T1000 (cell line): Measurements from ENCODE around the gene OMG.
"Not testable (repeated sequence)": the region's sequence is repeated elsewhere in the genome, so short reads cannot be mapped to it uniquely, and the experiment has no call there.

Source experiments
- DNase-seq: peaks from one replicate; lab custom pipeline; 2025; ENCODE audit warnings: mixed read lengths; lab: John Stamatoyannopoulos, UW

The OMG gene, protein sequence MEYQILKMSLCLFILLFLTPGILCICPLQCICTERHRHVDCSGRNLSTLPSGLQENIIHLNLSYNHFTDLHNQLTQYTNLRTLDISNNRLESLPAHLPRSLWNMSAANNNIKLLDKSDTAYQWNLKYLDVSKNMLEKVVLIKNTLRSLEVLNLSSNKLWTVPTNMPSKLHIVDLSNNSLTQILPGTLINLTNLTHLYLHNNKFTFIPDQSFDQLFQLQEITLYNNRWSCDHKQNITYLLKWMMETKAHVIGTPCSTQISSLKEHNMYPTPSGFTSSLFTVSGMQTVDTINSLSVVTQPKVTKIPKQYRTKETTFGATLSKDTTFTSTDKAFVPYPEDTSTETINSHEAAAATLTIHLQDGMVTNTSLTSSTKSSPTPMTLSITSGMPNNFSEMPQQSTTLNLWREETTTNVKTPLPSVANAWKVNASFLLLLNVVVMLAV

DNA sequence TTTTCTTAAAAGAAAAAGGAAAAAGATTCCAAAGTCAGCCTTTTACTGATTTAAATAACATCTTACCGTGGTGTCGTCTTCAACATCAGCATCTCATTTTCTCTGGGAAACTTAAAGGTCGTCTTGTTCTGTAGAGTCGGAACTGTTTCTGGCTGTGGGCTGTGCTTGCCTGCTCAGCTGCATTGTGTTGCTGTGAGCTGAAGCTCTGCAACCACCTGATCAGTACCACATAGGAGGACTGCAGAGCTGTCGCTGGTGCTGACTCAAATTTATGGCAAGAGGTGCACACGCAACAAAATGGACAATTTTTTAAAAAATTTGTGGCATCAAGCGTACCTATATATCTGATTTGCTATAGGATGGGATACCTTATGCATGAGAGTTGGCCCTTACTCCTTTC is at the start of gene OMG:
OMG (minus strand) TSS at position 150 of the 400 bp plus-strand sequence. CDS start 908 bp downstream, outside the sequence.
- DNase-seq = no peak

GRCh38 chr17:31345191-31345747 is 48.2 kb upstream of the OMG start:
- DNase-seq = not testable (repeated sequence)

DNA sequence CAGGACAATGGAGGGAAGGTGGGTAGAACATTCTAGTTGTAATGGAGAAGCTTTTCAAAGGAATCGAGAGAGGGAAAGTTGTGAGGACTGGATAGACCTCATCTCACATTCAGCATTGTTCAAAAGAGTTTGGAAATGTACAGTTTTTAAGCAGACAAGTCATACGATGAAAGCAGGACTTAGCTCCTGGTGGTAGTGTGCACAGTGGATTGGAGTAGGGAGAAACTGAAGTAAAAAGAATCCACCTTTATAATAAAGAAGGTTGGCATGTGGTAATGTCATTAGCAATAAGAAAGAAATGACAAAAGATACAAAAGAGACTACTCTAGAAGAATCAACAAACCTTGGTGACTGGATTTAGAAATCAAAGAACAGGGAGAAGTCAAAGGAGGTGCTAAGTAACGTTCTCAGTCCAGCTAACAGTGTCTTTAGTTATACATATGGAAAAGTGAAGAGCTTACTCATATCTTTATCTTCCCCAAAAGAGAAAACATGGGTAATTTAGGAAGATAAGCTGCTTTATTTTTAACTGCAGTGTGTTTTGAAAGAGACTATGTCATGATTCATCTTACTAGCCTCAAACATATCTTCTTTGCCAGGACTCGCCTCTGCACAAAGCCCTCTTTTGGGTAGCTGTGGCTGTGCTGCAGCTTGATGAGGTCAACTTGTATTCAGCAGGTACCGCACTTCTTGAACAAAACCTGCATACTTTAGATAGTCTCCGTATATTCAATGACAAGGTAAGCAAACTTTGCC is 43.0 kb upstream of the OMG start:
- no peak for DNase-seq

- no peak for DNase-seq
Measured at GRCh38 chr17:31329221-31329620, 32.2 kb upstream of the OMG start.

- DNase-seq = no peak
Measured at GRCh38 chr17:31328160-31328535, 31.1 kb upstream of the OMG start.

- no peak for DNase-seq
Measured at GRCh38 chr17:31327534-31328159, 30.6 kb upstream of the OMG start.

DNA sequence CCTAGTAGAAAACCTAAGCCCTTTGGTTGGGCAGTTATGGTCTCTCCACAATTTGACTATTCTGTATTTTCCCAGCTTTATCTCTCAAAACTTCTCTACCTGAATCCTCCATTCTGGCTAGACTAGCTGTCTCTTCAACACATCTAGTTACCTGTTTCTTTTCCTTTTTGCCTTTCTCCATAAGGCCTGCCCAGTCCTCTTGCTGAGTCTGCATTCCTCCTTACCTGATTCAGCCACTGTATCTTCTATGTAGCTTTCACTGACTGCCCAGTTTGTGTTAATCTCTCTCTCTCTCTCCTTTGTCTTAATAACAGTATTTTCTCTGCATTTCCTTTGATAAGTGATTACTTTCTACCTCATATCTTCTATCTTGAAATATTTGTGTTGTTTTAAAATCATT is 26.5 kb upstream of the OMG start:
- no peak for DNase-seq

DNA sequence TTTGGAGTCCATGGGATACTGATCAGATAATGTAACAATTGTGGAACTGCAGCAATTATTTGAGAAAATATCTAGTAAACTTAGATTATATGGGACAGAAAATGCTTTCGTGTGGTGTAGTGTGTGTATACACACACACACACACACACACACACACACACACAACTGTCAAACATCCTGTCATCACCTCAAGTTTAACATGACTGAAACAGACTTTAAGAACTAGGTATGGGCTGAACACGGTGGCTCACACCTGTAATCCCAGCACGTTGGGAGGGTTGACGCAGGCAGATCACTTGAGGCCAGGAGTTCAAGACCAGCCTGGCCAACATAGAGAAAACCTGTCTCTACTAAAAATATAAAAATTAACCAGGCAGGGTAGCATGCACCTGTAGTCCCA is 24.9 kb upstream of the OMG start:
- no peak for DNase-seq

- no peak for DNase-seq
Measured at GRCh38 chr17:31321481-31321880, 24.4 kb upstream of the OMG start, which contains the start of gene EVI2A. TSS of gene EVI2A (minus strand) at chr17:31321622. CDS start at chr17:31319013, 2,609 bp downstream.

GRCh38 chr17:31320791-31321190 is 23.8 kb upstream of the OMG start:
- DNase-seq = no peak

- no peak for DNase-seq
Measured at GRCh38 chr17:31320241-31320640, 23.2 kb upstream of the OMG start.

DNA sequence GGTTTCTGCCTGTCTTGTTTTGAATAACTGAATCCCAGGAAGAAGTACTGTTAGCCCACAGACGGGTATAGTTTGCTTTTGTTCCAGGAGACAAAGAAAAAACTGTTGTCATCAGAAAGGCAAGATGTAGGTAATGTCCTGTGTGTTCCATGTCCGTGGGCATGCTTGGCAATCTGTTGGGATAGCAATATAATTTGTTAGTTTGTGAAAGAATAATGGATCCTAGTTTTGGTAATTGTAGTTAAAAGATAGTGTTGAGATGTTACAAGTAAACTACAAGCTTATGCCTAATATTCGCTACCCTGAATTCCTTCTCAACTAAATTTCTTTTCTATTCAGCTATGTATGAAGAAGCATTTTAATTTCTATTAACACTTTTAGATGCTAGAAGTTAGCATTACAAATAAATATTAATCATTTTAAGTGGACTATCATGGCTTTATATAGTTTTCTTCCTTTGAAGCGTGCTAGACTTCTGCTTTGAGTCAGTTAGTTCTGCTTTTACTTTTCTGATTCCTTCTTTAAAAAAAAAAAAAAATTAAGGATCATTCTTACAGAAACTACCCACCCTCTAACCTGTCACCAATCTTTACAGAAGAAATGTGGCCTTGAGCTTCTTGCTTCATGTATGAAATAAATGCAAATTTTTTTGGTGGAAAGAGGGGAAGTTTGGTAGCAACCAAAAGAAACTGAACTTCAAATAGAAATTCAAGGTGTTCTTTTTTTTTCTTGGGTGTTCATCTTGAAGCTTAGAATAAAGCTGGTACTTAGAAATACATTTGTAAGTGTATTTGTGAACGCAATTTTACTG is 22.0 kb upstream of the OMG start:
- no peak for DNase-seq

DNA sequence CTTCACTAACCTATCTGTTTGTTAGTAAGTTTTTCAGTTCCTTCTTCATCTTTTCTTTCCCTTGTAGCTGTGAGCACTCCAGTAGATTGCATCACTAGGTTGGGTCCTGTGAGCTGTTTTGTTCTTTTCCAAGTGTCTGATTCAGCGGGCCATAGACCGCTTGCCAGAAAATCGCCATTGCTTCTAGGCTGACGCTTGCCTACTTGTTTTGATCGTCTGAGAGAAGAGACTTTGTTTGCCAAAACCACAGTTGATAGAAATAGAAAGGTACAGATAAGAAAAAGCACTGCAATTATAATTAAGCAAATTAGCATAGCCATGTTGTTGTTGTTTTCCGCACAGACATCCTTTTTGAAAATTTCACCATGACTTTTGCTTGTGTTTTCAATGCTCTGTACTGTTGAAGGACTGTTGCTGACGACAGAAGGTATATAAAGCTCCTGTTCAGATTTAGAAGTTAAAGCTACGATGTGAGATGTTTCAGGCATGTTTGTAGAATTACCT is 21.3 kb upstream of the OMG start:
- DNase-seq = no peak

GRCh38 chr17:31314782-31315100 is 17.7 kb upstream of the OMG start:
- DNase-seq = no peak

DNA sequence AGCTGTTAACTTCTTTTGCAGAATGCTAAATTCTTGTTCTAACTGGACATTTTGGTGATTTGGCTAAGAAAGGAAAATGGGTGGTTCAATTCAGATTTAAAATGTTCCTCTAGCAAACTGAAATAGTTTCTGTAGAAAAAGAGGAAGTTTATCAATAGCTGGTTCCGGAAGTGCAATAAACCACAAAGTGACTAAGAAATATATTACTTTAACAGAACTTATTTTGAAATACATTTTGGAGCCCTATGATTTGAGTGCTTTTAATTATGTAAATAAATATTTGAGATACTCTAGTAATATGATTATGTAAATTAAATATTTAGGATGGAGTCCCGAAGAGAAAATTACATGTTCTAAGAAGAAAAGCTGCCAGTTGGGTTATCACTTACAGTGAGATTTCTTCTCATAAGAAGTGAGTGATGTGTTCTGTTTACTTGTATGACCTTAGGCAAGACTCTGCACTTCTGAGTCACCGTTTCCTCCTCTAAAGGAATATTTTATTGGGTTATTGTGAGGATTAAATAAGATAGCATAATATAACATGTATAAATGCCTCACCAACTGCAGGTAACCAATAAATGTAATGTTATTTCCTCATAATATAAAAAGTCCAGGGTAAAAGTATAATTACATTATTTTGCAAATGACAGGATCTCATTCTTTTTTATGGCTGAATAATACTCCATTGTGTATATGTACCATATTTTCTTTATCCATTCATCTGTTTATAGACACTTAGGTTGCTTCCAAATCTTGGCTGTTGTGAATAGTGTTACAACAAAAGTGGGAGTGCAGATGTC is 17.1 kb upstream of the OMG start, which contains the start of gene EVI2B:
EVI2B (minus strand) TSS at position 73 of the 800 bp plus-strand sequence. CDS start 8,445 bp downstream, outside the sequence.
- DNase-seq = no peak

- not testable (repeated sequence) for DNase-seq
Measured at GRCh38 chr17:31312223-31312622, 15.2 kb upstream of the OMG start.

GRCh38 chr17:31311526-31311925 is 14.5 kb upstream of the OMG start:
- DNase-seq = no peak

- DNase-seq = no peak
Measured at GRCh38 chr17:31310886-31311285, 13.8 kb upstream of the OMG start.

DNA sequence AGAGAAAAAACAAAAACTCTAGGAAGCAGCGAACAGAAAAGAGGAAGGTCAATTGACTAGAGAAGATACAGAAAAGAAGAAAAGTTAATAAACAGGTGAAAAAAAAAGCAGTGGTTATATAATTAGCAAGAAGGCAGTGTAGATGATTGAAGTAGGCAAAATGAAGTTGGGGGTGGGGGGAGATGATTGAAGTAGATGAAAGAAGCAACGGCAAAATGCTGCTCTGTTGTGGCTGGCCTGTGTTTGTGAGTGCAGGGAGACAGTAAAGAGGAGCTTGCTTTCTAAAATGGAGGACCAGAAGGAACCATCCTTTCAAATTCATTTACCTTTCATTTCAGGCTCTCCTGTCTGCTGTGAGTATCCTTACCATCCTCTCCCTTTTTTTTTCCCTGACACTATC is 13.2 kb upstream of the OMG start:
- no peak for DNase-seq

GRCh38 chr17:31309556-31309955 is 12.5 kb upstream of the OMG start:
- DNase-seq = no peak
